ENCODE results near the gene AZI2.

AZI2 gene

DNA sequence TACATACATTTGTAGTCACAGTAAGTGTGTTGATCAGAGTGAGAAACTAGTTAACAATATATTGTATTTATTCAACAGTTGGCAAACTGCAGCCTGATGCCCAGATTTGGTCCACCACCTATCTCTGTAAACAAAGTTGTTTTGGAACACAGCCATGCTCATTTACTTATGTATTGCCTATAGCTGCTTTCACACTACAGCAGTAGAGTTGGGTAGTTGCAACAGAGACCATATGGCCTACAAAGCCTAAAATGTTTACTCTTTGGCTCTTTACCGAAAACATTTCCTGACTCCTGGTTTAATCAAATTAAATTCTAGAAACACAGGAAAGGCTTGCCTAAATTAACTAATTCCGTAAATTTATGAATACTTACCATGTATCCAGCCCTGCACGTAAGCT is 67.8 kb downstream of the AZI2 start:
- TF ChIP-seq RARB (CRISPR knock-in tag; IDR thresholded peaks at IDR 0.05), result no peak
- TF ChIP-seq POU6F1 (CRISPR knock-in tag; IDR thresholded peaks at IDR 0.05; ENCODE audit: borderline replicate concordance, low read depth), result no peak
- TF ChIP-seq OSR1 (CRISPR knock-in tag; IDR thresholded peaks at IDR 0.05), result no peak
- ATAC-seq, result no peak

GRCh38 chr3:28279770-28280169 is 68.9 kb downstream of the AZI2 start:
- TF ChIP-seq ZFP3 (CRISPR knock-in tag; IDR thresholded peaks at IDR 0.05), result no peak
- TF ChIP-seq ZC3H10 (CRISPR knock-in tag; IDR thresholded peaks at IDR 0.05), result no peak
- TF ChIP-seq SNAI2 (CRISPR knock-in tag; IDR thresholded peaks at IDR 0.05), result no peak
- TF ChIP-seq ZFP30 (CRISPR knock-in tag; IDR thresholded peaks at IDR 0.05), result no peak
- TF ChIP-seq TCF4 (CRISPR knock-in tag; IDR thresholded peaks at IDR 0.05; ENCODE audit: borderline replicate concordance), result no peak
- no peak for TF ChIP-seq RARB (CRISPR knock-in tag; IDR thresholded peaks at IDR 0.05)
- no peak for TF ChIP-seq POU6F1 (CRISPR knock-in tag; IDR thresholded peaks at IDR 0.05; ENCODE audit: borderline replicate concordance, low read depth)
- no peak for TF ChIP-seq ARNTL (CRISPR knock-in tag; IDR thresholded peaks at IDR 0.05; ENCODE audit: borderline replicate concordance, low read depth)
- no peak for TF ChIP-seq PPARA (CRISPR knock-in tag; IDR thresholded peaks at IDR 0.05; ENCODE audit: borderline replicate concordance)
- no peak for TF ChIP-seq ISL1 (CRISPR knock-in tag; IDR thresholded peaks at IDR 0.05)
- TF ChIP-seq TOX (CRISPR knock-in tag; IDR thresholded peaks at IDR 0.05; ENCODE audit: borderline replicate concordance), result no peak
- no peak for TF ChIP-seq ESRRG (CRISPR knock-in tag; IDR thresholded peaks at IDR 0.05)
- TF ChIP-seq GLIS3 (CRISPR knock-in tag; IDR thresholded peaks at IDR 0.05), result no peak
- TF ChIP-seq, protein P1, sequence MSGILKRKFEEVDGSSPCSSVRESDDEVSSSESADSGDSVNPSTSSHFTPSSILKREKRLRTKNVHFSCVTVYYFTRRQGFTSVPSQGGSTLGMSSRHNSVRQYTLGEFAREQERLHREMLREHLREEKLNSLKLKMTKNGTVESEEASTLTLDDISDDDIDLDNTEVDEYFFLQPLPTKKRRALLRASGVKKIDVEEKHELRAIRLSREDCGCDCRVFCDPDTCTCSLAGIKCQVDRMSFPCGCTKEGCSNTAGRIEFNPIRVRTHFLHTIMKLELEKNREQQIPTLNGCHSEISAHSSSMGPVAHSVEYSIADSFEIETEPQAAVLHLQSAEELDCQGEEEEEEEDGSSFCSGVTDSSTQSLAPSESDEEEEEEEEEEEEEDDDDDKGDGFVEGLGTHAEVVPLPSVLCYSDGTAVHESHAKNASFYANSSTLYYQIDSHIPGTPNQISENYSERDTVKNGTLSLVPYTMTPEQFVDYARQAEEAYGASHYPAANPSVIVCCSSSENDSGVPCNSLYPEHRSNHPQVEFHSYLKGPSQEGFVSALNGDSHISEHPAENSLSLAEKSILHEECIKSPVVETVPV (CRISPR knock-in tag; IDR thresholded peaks at IDR 0.05), result no peak
- no peak for ATAC-seq

DNA sequence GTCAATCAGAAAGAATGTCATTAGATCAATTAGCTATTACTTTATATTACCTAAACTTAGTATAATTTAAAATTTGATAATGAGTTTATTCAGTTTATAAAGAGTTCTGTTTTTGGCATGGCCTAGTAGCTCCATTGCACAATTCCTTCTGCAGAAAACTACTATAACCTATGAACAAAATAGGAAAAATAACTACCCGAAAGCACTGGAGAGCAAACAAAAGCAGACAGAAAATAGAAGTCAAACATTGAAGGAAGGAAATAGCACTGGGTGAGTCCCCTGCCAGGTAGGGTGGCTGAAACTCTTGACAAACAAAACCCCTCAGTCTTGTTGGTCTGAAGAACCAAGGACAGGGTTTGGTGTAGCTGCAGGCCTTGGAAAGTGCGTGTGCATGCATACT is 69.7 kb downstream of the AZI2 start:
- TF ChIP-seq ZFP30 (CRISPR knock-in tag; IDR thresholded peaks at IDR 0.05) (no peak), ISL1 (CRISPR knock-in tag; IDR thresholded peaks at IDR 0.05) (no peak), TOX (CRISPR knock-in tag; IDR thresholded peaks at IDR 0.05; ENCODE audit: borderline replicate concordance) (no peak), ESRRG (CRISPR knock-in tag; IDR thresholded peaks at IDR 0.05) (no peak), ZNF70 (CRISPR knock-in tag; IDR thresholded peaks at IDR 0.05) (no peak), ZNF8 (CRISPR knock-in tag; IDR thresholded peaks at IDR 0.05) (no peak), ZFP3 (CRISPR knock-in tag; IDR thresholded peaks at IDR 0.05) (no peak), BACH2 (CRISPR knock-in tag; IDR thresholded peaks at IDR 0.05; ENCODE audit: borderline replicate concordance) (no peak), CSDC2 (CRISPR knock-in tag; IDR thresholded peaks at IDR 0.05) (no peak), TCF4 (CRISPR knock-in tag; IDR thresholded peaks at IDR 0.05; ENCODE audit: borderline replicate concordance) (no peak), SNAI2 (CRISPR knock-in tag; IDR thresholded peaks at IDR 0.05) (no peak), ARNTL (CRISPR knock-in tag; IDR thresholded peaks at IDR 0.05; ENCODE audit: borderline replicate concordance, low read depth) (no peak), ZC3H10 (CRISPR knock-in tag; IDR thresholded peaks at IDR 0.05) (no peak), POU6F1 (CRISPR knock-in tag; IDR thresholded peaks at IDR 0.05; ENCODE audit: borderline replicate concordance, low read depth) (no peak), PATZ1 (CRISPR knock-in tag; IDR thresholded peaks at IDR 0.05; ENCODE audit: borderline replicate concordance) (no peak), PPARA (CRISPR knock-in tag; IDR thresholded peaks at IDR 0.05; ENCODE audit: borderline replicate concordance) (no peak), OSR1 (CRISPR knock-in tag; IDR thresholded peaks at IDR 0.05) (no peak)
- TF ChIP-seq, protein P2, sequence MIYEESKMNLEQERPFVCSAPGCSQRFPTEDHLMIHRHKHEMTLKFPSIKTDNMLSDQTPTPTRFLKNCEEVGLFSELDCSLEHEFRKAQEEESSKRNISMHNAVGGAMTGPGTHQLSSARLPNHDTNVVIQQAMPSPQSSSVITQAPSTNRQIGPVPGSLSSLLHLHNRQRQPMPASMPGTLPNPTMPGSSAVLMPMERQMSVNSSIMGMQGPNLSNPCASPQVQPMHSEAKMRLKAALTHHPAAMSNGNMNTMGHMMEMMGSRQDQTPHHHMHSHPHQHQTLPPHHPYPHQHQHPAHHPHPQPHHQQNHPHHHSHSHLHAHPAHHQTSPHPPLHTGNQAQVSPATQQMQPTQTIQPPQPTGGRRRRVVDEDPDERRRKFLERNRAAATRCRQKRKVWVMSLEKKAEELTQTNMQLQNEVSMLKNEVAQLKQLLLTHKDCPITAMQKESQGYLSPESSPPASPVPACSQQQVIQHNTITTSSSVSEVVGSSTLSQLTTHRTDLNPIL (CRISPR knock-in tag; IDR thresholded peaks at IDR 0.05; ENCODE audit: low read depth), result no peak
- no peak for ATAC-seq

Data from SK-N-SH treated with all-trans-retinoic acid at 6 μM for 48 hours (cell line).